Prostate gland (tissue), 2 donors: ENCODE results near the gene ADARB1.

ENCODE experiments used
- POLR2A ChIP-seq: fragments of 450-650 bp; IDR thresholded peaks from one replicate; pipeline ENCODE4 v1.6.1; 2016; ENCODE audit warnings: antibody characterized with exemption, mild to moderate bottlenecking
- TF ChIP-seq, protein P1 (sequence below), 4 experiments: fragments of 200-600 bp in 2 of 4; fragments of 450-650 bp in 2 of 4; sonication (generic) in 2 of 4; IDR thresholded peaks; 1 replicate in 3 of 4; 2 replicates in 1 of 4; pipeline ENCODE4 v1.5.1; 2016 to 2019; ENCODE audit warnings: antibody characterized with exemption in 4 of 4, mild to moderate bottlenecking in 2 of 4, moderate library complexity in 2 of 4

DNA sequence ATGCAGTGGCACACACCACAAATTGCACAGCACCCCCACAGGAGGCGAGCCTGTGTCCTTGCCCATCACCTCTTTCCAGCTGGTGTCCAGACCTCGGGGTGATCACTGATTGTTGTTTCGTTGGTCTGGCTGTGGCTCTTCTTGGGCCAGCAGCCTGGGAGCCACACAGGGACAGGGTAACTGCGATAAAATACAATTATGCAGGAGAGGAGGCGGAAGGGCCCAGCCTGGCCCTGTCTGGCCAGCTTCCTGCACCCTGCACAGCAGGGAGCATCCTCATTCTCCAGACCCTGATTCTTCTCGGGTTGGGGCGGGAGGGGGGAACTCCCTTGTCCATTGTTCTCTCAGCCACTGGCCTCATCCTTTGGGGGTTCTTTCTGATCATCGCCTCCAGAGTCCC, 83.6 kb downstream of the ADARB1 start:
- TF ChIP-seq, protein P1, sequence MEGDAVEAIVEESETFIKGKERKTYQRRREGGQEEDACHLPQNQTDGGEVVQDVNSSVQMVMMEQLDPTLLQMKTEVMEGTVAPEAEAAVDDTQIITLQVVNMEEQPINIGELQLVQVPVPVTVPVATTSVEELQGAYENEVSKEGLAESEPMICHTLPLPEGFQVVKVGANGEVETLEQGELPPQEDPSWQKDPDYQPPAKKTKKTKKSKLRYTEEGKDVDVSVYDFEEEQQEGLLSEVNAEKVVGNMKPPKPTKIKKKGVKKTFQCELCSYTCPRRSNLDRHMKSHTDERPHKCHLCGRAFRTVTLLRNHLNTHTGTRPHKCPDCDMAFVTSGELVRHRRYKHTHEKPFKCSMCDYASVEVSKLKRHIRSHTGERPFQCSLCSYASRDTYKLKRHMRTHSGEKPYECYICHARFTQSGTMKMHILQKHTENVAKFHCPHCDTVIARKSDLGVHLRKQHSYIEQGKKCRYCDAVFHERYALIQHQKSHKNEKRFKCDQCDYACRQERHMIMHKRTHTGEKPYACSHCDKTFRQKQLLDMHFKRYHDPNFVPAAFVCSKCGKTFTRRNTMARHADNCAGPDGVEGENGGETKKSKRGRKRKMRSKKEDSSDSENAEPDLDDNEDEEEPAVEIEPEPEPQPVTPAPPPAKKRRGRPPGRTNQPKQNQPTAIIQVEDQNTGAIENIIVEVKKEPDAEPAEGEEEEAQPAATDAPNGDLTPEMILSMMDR (IDR thresholded peaks at IDR 0.05), result no peak
- no peak for TF ChIP-seq POLR2A
